HG02973 (cell line): Measurements from ENCODE around the gene CAPN10.

Source experiments
- ATAC-seq: cut with Tn5 transposase; IDR thresholded peaks from one replicate; pipeline ENCODE4 v1.9.1; 2021; ENCODE audit warnings: moderate library complexity; ENCODE audit not compliant: unreplicated experiment

CAPN10 gene

GRCh38 chr2:240563951-240564560 is 22.5 kb upstream of the CAPN10 start:
- no peak for ATAC-seq

GRCh38 chr2:240564561-240565332 is 21.8 kb upstream of the CAPN10 start:
- no peak for ATAC-seq

DNA sequence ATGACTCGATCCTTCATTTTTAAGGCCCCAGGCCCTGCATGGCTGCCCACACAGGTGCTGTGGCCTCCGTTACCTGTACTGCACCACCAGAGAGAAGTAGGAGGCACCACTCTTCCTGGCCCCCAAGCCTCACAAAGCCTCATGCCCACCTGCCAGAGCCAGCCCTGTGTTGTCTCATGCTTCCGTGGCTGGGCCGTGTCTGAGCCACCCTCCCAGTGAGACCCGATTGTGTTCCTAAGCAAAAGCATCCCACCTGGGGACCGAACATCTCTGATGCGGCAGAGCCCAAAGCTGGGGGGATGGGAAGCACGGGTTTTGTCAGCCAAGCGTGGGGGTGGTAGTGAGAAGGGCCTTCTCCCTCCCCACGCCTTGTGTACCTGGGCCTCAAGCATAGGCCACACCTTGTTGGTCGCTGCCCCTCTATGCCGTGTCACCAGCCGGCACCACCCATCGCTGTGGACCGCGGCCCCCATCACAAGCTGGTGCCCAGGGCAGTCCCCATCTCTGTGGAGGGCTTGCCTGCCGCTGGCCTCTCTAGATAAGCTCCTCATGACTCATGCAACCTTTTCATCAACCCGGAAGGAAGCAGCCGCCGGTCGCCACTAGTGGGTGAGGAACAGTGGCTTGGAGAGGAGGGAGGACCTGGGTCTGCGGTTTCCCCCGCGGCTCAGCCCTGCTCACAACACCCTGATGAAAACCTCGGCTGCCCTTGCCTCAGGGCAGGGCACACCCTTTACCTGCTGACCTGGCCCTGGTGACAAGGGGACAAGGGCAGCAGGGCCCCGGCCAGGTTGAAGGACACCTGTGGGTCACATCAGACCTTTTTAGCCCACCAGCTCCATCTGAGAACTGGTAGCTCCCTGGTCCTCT is 21.0 kb upstream of the CAPN10 start:
- ATAC-seq: peak; percentile 33

DNA sequence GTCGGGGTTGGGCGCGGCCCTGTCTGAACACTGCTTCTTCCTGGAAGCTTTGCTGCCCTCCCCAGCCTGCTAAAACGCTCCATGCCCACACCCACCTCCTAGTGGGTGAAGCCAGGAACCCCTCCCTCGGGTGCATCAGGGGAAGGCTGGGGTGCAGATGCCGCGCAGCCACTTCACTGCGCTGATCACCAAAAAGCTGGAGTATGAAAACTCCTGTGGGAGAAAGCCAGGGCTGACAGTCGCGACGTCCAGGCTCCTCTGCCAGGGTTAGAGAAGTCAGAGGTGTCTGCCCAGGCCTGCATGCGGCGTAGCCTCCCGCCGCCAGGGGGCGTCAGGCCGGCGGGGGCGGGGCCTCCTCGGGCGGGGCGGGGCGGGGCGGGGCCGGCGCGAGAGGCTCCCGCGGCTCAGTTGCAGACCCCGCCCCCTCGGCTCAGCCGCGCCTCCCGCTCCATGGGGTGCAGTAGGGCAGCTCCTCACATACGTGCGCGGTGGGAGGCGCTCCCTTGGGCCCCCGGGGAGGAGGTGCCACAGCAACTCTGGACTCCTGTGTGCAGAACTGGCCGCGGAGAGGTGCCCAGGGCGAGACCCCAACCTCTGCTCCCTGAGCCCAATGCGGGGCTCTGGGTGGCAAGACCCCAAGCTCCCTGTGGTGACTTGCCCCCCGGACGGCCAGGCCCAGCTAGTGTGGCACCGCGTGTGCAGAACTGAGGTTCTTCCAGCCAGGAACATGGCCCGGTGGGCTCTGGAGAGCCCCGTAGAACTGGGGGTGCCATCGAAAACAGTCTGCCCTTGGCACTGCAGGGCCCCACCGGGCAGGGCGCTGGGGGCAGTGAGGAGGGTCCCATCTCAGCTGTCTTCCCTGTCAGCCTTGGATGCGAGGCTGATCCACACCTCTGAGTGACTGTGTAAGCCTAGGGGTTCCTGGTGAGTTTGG is 20.1 kb upstream of the CAPN10 start:
- peak; percentile 42 for ATAC-seq

DNA sequence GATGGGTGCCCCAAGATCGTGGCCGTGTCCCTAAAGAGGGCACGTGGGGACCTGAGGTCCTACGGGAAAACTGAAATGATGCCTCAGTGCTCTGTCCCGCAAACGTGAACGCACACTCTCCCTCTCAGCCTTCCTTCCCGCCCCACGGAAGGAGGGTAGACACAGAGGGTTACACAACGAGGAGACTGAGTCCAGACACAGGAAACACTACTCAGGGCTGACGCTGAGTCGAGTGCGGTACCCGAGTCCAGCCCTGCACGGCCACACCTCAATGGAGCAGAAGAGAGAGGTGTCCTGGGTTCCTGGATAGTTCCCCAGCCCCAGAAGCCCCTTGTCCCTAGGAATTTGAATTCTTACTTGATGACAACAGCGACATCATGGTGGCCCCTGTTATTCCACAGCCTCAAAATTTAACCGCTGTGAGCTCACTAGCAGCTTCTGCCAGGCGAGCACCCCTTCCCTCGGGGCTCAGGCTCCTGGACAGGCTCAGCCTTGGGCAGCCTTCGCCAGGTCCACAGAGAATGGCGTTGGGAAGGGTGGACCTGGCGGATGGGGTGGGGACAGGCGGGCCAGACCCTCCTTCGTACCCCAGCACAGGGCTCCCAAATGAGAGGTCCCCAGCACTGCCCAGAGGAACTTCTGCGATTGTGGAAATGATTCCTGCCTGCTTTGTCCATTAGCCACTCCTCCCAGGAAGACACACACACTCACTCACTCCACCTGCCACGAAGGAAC is 19.2 kb upstream of the CAPN10 start:
- no peak for ATAC-seq

DNA sequence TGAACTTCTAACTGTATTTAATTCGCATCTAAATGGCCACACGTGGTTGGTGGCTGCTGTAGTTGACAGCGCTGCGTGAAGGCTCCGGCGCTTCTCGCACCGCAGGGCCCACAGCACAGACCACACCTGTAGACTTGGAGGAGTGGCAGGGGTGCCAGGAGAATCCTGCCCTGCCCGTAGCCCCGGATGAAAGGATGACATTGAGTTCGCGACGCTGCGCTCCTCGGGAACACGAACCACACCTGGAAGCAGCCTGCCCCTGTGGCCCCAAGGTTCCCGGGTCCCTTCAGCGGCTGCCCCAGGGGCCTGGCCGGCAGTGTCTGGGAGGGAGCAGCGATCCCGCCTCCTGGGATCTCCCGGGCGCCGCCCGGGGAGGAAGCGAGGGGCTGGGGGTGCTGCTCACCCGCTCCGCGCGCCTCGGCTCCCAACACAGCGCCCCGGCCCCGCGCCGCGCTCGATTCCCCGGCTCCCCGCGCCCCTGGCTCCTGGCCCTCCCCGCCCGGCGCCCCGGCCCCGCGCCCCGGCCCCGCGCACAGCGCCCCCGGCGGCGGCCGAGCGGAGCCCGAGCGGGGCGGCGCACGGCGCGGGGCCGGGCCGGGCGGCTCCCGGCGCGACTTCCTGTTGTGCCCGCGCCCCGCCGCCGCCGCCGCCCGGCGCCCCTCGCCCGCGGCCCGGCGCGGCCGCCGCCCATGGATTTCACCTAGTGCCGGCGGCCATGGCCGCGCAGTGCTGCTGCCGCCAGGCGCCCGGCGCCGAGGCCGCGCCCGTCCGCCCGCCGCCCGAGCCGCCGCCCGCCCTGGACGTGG is 18.5 kb upstream of the CAPN10 start, which contains the start of gene RNPEPL1:
Gene RNPEPL1, plus strand, starts transcription at position 613 of the 806 bp plus-strand sequence. Its CDS starts 103 bp downstream, at position 716.
- ATAC-seq: peak; percentile 21

DNA sequence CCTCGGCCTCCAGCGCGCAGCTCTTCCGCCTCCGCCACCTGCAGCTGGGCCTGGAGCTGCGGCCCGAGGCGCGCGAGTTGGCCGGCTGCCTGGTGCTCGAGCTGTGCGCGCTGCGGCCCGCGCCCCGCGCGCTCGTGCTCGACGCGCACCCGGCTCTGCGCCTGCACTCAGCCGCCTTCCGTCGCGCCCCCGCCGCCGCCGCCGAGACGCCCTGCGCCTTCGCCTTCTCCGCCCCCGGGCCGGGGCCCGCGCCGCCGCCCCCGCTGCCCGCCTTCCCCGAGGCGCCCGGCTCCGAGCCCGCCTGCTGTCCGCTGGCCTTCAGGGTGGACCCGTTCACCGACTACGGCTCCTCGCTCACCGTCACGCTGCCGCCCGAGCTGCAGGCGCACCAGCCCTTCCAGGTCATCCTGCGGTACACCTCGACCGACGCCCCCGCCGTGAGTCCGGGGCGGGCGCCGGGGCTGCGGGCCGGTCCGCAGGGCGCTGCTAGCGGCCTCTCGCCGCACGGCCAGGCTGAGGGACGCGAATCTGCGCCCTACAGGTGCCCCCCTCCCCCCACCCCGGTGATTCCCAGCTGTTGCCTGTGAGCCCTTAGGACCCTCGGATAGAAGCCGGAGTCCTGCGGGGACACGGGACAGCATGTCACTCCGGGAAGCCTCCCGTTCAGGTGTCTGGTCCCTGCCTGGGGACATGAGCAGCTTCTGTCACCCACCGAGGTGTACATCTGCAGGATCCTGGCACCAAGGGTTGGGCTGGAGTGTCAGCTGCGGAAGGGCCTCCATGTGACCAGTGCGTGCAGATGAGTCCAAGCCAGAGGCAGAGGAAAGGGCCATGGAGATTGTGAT is 17.6 kb upstream of the CAPN10 start:
- peak; percentile 14 for ATAC-seq

DNA sequence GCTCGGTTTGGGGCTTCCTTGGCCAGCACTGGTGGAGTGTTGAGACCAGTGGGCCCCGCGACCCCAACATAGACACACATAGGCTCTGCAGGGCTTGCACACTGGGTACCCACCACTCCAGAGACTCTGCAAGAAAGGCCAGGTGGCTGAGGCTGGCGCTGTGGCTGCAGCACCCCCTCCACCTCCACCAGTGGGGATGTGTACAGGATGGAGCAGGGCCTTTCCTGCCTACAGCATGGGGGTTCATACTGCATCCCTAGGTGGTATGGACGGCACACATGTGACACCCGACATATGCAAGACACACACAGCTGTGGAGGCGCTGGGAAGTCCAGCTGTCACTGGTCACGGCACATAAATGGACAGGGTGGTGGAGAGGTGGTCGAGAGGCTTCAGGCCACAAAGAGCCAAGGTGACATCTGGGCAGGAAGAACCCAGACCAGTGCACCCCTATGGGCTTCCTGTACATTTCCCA is 17.0 kb upstream of the CAPN10 start:
- ATAC-seq: no peak

- ATAC-seq: no peak
Observed at GRCh38 chr2:240569998-240570530, 16.5 kb upstream of the CAPN10 start.

DNA sequence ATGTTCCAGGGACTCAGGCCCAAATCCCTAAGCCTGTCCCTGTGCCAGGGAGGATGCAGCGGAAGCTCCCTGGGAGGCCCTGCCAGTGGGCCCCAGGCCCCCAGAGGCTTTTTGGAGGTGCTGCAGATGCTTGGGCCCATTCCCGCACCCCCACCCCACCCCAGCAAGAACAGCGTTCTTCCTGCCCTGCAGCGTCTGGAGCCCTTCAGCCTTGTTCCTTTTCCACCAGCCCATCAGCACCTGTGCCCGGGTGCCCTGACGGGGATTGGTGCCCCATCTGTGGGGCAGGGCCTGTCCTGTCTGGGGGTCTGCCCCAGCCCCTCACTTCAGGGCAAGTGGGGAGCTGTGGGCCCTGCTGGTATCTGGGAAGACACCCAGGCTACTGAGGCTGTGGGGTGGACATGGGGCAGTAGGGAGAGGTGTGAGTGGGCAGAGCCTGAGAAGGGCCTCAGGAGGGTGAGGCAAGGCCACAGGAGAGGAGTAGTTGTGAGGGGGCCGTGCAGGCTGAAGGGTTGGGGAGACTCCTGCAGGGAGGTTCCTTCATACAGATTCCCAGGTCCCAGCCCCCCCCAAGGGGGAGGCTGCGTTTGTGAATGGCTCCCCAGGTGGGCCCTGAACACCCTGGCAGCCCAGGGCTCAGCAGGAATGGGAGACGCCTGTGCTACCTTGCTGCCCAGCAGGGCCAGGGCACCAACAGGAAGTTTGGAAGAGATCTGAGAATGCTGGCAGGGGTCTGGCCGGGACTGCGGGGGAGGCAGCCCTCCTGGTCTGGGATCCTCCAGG is 15.8 kb upstream of the CAPN10 start:
- no peak for ATAC-seq

GRCh38 chr2:240571314-240571973 is 15.1 kb upstream of the CAPN10 start:
- ATAC-seq: no peak

GRCh38 chr2:240572141-240573031 is 14.1 kb upstream of the CAPN10 start:
- ATAC-seq: no peak

DNA sequence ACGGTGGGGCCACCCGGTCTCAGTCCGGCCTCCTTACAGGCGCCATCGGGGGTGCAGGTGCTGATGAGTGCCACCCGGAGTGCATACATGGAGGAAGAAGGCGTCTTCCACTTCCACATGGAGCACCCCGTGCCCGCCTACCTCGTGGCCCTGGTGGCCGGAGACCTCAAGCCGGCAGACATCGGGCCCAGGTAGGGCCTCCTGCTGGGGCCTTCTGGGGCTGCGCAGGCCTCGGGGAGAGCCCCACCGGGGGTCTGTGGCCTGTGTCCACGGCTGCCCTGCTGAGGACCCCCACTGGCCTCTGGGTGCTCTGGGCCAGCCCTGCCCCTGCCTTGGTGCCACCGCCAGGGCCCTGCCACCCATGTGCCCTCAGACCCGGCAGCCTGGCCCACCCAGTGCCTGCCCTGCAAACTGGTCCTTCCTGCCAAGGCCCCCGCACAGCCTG is 13.4 kb upstream of the CAPN10 start:
- no peak for ATAC-seq

GRCh38 chr2:240573516-240574385 is 12.8 kb upstream of the CAPN10 start:
- no peak for ATAC-seq
